ENCODE data around the gene ECD. TPM values are rescaled to one million over a fixed set of nuclear protein-coding genes. Genes with fewer than 3 reads are reported as not detected.
"Not testable (repeated sequence)": the region's sequence is repeated elsewhere in the genome, so short reads cannot be mapped to it uniquely, and the experiment has no call there.

The ECD gene
- polyA plus RNA-seq, 1 experiment, result 43.9 TPM

GRCh38 chr10:73152009-73152408 is 15.8 kb downstream of the ECD start:
- Histone ChIP-seq H3K27me3 (ENCODE audit: control insufficient read depth, insufficient read depth, low read length) (no peaks in the 10 kb centered on the region), H3K27ac (ENCODE audit: low read depth, low read length) (no peak overlapping the region), H3K4me3 (ENCODE audit: low read depth, low read length) (no peak overlapping the region), H3K9me3 (ENCODE audit: control insufficient read depth, insufficient read depth, low read length) (no peaks in the 10 kb centered on the region)
- DNase-seq (ENCODE audit: low read depth, low spot score), result no peak
- POLR2A ChIA-PET, result no interaction called here
- TF ChIP-seq CTCF (IDR thresholded peaks at IDR 0.05; ENCODE audit: low read depth, low read length), result no peak
- CTCF ChIA-PET, result interaction anchor here (1.3 kb wide), 1 partner anchor 9 kb away, joined by 4 read pairs; no protein-coding TSS in a partner anchor

GRCh38 chr10:73150633-73151413 is 17.0 kb downstream of the ECD start:
- POLR2A ChIA-PET; H3K27me3 ChIP-seq (ENCODE audit: control insufficient read depth, insufficient read depth, low read length); H3K4me3 ChIP-seq (ENCODE audit: low read depth, low read length); H3K9me3 ChIP-seq (ENCODE audit: control insufficient read depth, insufficient read depth, low read length); DNase-seq (ENCODE audit: low read depth, low spot score); H3K27ac ChIP-seq (ENCODE audit: low read depth, low read length): not testable (repeated sequence)
- CTCF ChIA-PET, result interaction anchor here (1.3 kb wide), 1 partner anchor 10 kb away, joined by 4 read pairs; no protein-coding TSS in a partner anchor

GRCh38 chr10:73141603-73142002 is 26.2 kb downstream of the ECD start:
- ChIA-PET CTCF (no interaction called here), POLR2A (no interaction called here)
- no peak for DNase-seq (ENCODE audit: low read depth, low spot score)
- no peak for TF ChIP-seq CTCF (IDR thresholded peaks at IDR 0.05; ENCODE audit: low read depth, low read length)
- H3K27ac ChIP-seq (ENCODE audit: low read depth, low read length), result no peak overlapping the region
- no peaks in the 10 kb centered on the region for H3K9me3 ChIP-seq (ENCODE audit: control insufficient read depth, insufficient read depth, low read length)
- no peaks in the 10 kb centered on the region for H3K27me3 ChIP-seq (ENCODE audit: control insufficient read depth, insufficient read depth, low read length)
- no peak overlapping the region for H3K4me3 ChIP-seq (ENCODE audit: low read depth, low read length)

GRCh38 chr10:73139251-73139650 is 28.6 kb downstream of the ECD start:
- Histone ChIP-seq H3K27me3 (ENCODE audit: control insufficient read depth, insufficient read depth, low read length) (no peaks in the 10 kb centered on the region), H3K4me3 (ENCODE audit: low read depth, low read length) (no peak overlapping the region), H3K27ac (ENCODE audit: low read depth, low read length) (no peak overlapping the region), H3K9me3 (ENCODE audit: control insufficient read depth, insufficient read depth, low read length) (no peaks in the 10 kb centered on the region)
- ChIA-PET CTCF (interaction anchor here (0.6 to 3.5 kb wide), 4 partner anchors 13 to 268 kb away, joined by 3 to 29 read pairs (median 5); no protein-coding TSS in a partner anchor), POLR2A (no interaction called here)
- TF ChIP-seq CTCF (IDR thresholded peaks at IDR 0.05; ENCODE audit: low read depth, low read length), result no peak
- DNase-seq (ENCODE audit: low read depth, low spot score), result no peak

GRCh38 chr10:73136627-73137026 is 31.2 kb downstream of the ECD start:
- no peak for DNase-seq (ENCODE audit: low read depth, low spot score)
- ChIA-PET CTCF (interaction anchor here (1.3 kb wide), 1 partner anchor 22 kb away, joined by 8 read pairs; no protein-coding TSS in a partner anchor), POLR2A (no interaction called here)
- Histone ChIP-seq H3K27me3 (ENCODE audit: control insufficient read depth, insufficient read depth, low read length) (no peaks in the 10 kb centered on the region), H3K4me3 (ENCODE audit: low read depth, low read length) (no peak overlapping the region), H3K27ac (ENCODE audit: low read depth, low read length) (no peak overlapping the region), H3K9me3 (ENCODE audit: control insufficient read depth, insufficient read depth, low read length) (no peaks in the 10 kb centered on the region)
- no peak for TF ChIP-seq CTCF (IDR thresholded peaks at IDR 0.05; ENCODE audit: low read depth, low read length)

Data from AG04450 (cell line).